ENCODE results near the gene CDH24.

DNA sequence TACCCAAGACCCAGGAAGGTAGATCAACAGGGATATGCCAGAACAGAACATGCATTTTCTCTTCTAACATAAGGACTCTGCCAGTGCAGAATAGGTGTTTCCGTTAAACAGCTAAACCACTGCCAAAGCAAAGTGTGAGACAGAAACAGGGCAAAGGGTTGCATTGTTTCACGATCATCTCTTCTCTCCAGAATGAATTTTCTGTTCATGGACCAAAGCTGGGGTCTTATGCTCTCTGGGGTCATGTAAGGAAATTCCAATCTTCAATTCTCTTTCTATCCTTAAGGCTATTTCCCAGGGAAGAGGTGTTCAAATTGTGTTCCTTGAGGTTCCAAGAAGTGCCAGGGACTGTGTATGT lies 33.5 kb downstream of the CDH24 start:
- TF ChIP-seq, protein P1, sequence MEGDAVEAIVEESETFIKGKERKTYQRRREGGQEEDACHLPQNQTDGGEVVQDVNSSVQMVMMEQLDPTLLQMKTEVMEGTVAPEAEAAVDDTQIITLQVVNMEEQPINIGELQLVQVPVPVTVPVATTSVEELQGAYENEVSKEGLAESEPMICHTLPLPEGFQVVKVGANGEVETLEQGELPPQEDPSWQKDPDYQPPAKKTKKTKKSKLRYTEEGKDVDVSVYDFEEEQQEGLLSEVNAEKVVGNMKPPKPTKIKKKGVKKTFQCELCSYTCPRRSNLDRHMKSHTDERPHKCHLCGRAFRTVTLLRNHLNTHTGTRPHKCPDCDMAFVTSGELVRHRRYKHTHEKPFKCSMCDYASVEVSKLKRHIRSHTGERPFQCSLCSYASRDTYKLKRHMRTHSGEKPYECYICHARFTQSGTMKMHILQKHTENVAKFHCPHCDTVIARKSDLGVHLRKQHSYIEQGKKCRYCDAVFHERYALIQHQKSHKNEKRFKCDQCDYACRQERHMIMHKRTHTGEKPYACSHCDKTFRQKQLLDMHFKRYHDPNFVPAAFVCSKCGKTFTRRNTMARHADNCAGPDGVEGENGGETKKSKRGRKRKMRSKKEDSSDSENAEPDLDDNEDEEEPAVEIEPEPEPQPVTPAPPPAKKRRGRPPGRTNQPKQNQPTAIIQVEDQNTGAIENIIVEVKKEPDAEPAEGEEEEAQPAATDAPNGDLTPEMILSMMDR (IDR thresholded peaks at IDR 0.05; ENCODE audit: poor library complexity, severe bottlenecking) = no peak
- no peak for TF ChIP-seq RAD21 (conservative IDR thresholded peaks at IDR 0.05)
- no peak for TF ChIP-seq POLR2AphosphoS5 (IDR thresholded peaks at IDR 0.05)
- no peak for TF ChIP-seq TAF1 (IDR thresholded peaks at IDR 0.05; ENCODE audit: low read depth)
- TF ChIP-seq SMC3 (conservative IDR thresholded peaks at IDR 0.05; ENCODE audit: poor library complexity) = no peak
- TF ChIP-seq, protein P2, sequence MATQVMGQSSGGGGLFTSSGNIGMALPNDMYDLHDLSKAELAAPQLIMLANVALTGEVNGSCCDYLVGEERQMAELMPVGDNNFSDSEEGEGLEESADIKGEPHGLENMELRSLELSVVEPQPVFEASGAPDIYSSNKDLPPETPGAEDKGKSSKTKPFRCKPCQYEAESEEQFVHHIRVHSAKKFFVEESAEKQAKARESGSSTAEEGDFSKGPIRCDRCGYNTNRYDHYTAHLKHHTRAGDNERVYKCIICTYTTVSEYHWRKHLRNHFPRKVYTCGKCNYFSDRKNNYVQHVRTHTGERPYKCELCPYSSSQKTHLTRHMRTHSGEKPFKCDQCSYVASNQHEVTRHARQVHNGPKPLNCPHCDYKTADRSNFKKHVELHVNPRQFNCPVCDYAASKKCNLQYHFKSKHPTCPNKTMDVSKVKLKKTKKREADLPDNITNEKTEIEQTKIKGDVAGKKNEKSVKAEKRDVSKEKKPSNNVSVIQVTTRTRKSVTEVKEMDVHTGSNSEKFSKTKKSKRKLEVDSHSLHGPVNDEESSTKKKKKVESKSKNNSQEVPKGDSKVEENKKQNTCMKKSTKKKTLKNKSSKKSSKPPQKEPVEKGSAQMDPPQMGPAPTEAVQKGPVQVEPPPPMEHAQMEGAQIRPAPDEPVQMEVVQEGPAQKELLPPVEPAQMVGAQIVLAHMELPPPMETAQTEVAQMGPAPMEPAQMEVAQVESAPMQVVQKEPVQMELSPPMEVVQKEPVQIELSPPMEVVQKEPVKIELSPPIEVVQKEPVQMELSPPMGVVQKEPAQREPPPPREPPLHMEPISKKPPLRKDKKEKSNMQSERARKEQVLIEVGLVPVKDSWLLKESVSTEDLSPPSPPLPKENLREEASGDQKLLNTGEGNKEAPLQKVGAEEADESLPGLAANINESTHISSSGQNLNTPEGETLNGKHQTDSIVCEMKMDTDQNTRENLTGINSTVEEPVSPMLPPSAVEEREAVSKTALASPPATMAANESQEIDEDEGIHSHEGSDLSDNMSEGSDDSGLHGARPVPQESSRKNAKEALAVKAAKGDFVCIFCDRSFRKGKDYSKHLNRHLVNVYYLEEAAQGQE (IDR thresholded peaks at IDR 0.05; ENCODE audit: borderline replicate concordance) = no peak
- TF ChIP-seq MXI1 (conservative IDR thresholded peaks at IDR 0.05; ENCODE audit: poor library complexity, severe bottlenecking) = no peak
- no peak for TF ChIP-seq EZH2 (IDR thresholded peaks at IDR 0.05; ENCODE audit: borderline replicate concordance, insufficient read depth, low read length, poor library complexity, severe bottlenecking)
- no peak for TF ChIP-seq EP300 (conservative IDR thresholded peaks at IDR 0.05; ENCODE audit: poor library complexity, severe bottlenecking)
